Fibroblast of lung (primary cell): ENCODE results near the gene C9orf43. TPM values are rescaled to one million over a fixed set of nuclear protein-coding genes. Genes with fewer than 3 reads are reported as not detected.
A peak's percentile ranks its signal among the peaks of the same experiment; 100 is the strongest.

ENCODE experiments used
- DNase-seq, 2 donors: peaks; one replicate each; pipeline versions ENCODE4 v3.0.0 to v3.0.0-alpha.2; 2010; ENCODE audit warnings: low read depth in 2 of 2
- H2AFZ ChIP-seq: 2 replicates; pipeline ENCODE4 v1.5.1; 2012; ENCODE audit warnings: low read length, control low read depth, inconsistent platforms
- H3K27ac ChIP-seq: 2 replicates; pipeline ENCODE4 v1.5.1; 2011; ENCODE audit warnings: low read length, control low read depth; ENCODE audit not compliant: insufficient read depth
- H3K27me3 ChIP-seq: 2 replicates; pipeline ENCODE4 v1.5.1; 2011; ENCODE audit warnings: mild to moderate bottlenecking, low read length; ENCODE audit not compliant: control insufficient read depth, insufficient read depth
- H3K36me3 ChIP-seq: 2 replicates; pipeline ENCODE4 v1.5.1; 2011; ENCODE audit warnings: low read length; ENCODE audit not compliant: control insufficient read depth, insufficient read depth
- H3K4me1 ChIP-seq: 2 replicates; pipeline ENCODE4 v1.5.1; 2011; ENCODE audit warnings: low read length; ENCODE audit not compliant: control insufficient read depth, insufficient read depth; ENCODE audit errors: extremely low read depth
- H3K4me2 ChIP-seq: 2 replicates; pipeline ENCODE4 v1.5.1; 2011; ENCODE audit warnings: low read length, control low read depth; ENCODE audit not compliant: insufficient read depth; ENCODE audit errors: extremely low read depth
- H3K4me3 ChIP-seq, 4 experiments: fragments of 200-600 bp in 1 of 4; sonication (generic) in 1 of 4; replicated peaks in 1 of 4; 2 replicates each; pipeline ENCODE4 v1.5.1; 2011 to 2016; ENCODE audit warnings: low read length in 4 of 4, low read depth in 3 of 4, mild to moderate bottlenecking in 3 of 4, control low read depth in 2 of 4, inconsistent platforms in 1 of 4, mixed read lengths in 1 of 4; ENCODE audit not compliant: insufficient read depth in 1 of 4; ENCODE audit errors: control extremely low read depth in 1 of 4
- H3K79me2 ChIP-seq: 2 replicates; pipeline ENCODE4 v1.5.1; 2012; ENCODE audit warnings: mild to moderate bottlenecking, low read length, inconsistent platforms; ENCODE audit not compliant: control insufficient read depth, insufficient read depth
- H3K9ac ChIP-seq: 2 replicates; pipeline ENCODE4 v1.5.1; 2011; ENCODE audit warnings: mild to moderate bottlenecking, low read length, control low read depth; ENCODE audit not compliant: insufficient read depth
- H3K9me3 ChIP-seq: 2 replicates; pipeline ENCODE4 v1.5.1; 2012; ENCODE audit warnings: low read depth, low read length; ENCODE audit not compliant: control insufficient read depth, insufficient read depth
- H4K20me1 ChIP-seq: 2 replicates; pipeline ENCODE4 v1.5.1; 2011; ENCODE audit warnings: low read length; ENCODE audit not compliant: control insufficient read depth, insufficient read depth; ENCODE audit errors: extremely low read depth
- CTCF ChIP-seq, 2 donors: IDR thresholded peaks in 1 of 2; conservative IDR thresholded peaks in 1 of 2; 1 replicate in 1 of 2; 2 replicates in 1 of 2; pipeline ENCODE4 v1.5.1; 2011 to 2012; ENCODE audit warnings: low read length in 2 of 2, control low read depth in 1 of 2, inconsistent platforms in 1 of 2, low read depth in 1 of 2, mild to moderate bottlenecking in 1 of 2
- EZH2 ChIP-seq: IDR thresholded peaks from 2 replicates; pipeline ENCODE4 v1.5.1; 2012; ENCODE audit warnings: low read length, control low read depth, mild to moderate bottlenecking; ENCODE audit errors: missing control alignments
- polyA plus RNA-seq, 2 donors: library from polyadenylated mRNA; depleted of rRNA in 1 of 2; stranded (reverse) in 1 of 2; unstranded in 1 of 2; fragments of >200 nt; gene quantifications; 2 replicates each; pipeline ENCODE4 v1.2.1, GENCODE V29; 2011 to 2012; ENCODE audit warnings: missing spikeins in 1 of 2
- total RNA-seq: library from RNA; depleted of rRNA; stranded (reverse); fragments of >200 nt; gene quantifications from 2 replicates; pipeline ENCODE4 v1.2.1, GENCODE V29; 2014

C9orf43 gene
- total and polyA plus RNA-seq, 2 donors (not counting 1 experiment from before 2014, with no cell fraction given), result 0.25 to 0.50 TPM

GRCh38 chr9:113463418-113464285 is 53.1 kb downstream of the C9orf43 start, which contains the start of gene RGS3:
RGS3 (plus strand) TSS chr9:113463727; CDS start chr9:113463803, 76 bp downstream.
- H3K36me3 ChIP-seq, result no peaks in the 10 kb centered on the region
- TF ChIP-seq CTCF (conservative IDR thresholded peaks at IDR 0.05 in 1 of 2, IDR thresholded peaks at IDR 0.05 in 1 of 2; ENCODE audit: low read depth in 1 of 2, low read length in 2 of 2) (no peak), EZH2 (no peak)
- H3K9ac ChIP-seq, result no peak within 1 kb of the TSS
- H3K9me3 ChIP-seq, result no peaks in the 10 kb centered on the region
- DNase-seq, result peak in 1 of 2 donors; percentile 43
- no peak within 1 kb of the TSS for H3K27ac ChIP-seq
- H3K27me3 ChIP-seq, result peaks cover 2% of the 10 kb centered on the region
- no peaks in the 10 kb centered on the region for H4K20me1 ChIP-seq
- no peak within 1 kb of the TSS for H2AFZ ChIP-seq
- no peaks in the 10 kb centered on the region for H3K79me2 ChIP-seq
- H3K4me3 ChIP-seq, result peak within 1 kb of the TSS in 3 of 4 experiments; percentile 35 to 47 (median 39)
- H3K4me1 ChIP-seq, result no peaks in the 10 kb centered on the region
- H3K4me2 ChIP-seq, result peak within 1 kb of the TSS; percentile 75

DNA sequence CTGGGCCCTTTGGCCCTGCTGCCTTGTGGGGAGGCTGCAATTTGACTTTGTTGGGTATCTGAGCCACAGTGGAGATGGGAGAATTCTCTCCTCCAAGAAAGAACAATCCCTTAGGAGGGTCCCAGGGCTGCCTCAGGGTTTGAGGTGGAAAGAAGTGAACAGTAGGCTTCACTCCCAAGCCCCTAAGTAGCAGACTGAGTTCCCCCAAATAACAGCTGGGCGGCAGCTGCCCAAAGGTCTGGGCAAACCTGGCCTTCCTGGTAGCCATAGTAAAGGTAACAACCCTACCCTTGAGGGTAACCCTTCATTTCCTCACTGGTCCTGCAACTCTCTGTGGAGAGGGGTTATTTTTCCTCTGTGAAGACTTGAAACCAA is 53.7 kb downstream of the C9orf43 start:
- H3K4me1 ChIP-seq, result peaks cover 2% of the 10 kb centered on the region
- no peaks in the 10 kb centered on the region for H3K79me2 ChIP-seq
- no peaks in the 10 kb centered on the region for H4K20me1 ChIP-seq
- H3K36me3 ChIP-seq, result no peaks in the 10 kb centered on the region
- H3K4me3 ChIP-seq, result peak overlapping the region in 2 of 4 experiments; percentile 39 to 47
- H3K9me3 ChIP-seq, result no peaks in the 10 kb centered on the region
- H2AFZ ChIP-seq, result no peak overlapping the region
- H3K27me3 ChIP-seq, result peaks cover 2% of the 10 kb centered on the region
- no peak for DNase-seq
- no peak overlapping the region for H3K27ac ChIP-seq
- H3K9ac ChIP-seq, result no peak overlapping the region
- H3K4me2 ChIP-seq, result peak overlapping the region; percentile 75
- TF ChIP-seq CTCF (conservative IDR thresholded peaks at IDR 0.05 in 1 of 2, IDR thresholded peaks at IDR 0.05 in 1 of 2; ENCODE audit: low read depth in 1 of 2, low read length in 2 of 2) (no peak), EZH2 (no peak)

DNA sequence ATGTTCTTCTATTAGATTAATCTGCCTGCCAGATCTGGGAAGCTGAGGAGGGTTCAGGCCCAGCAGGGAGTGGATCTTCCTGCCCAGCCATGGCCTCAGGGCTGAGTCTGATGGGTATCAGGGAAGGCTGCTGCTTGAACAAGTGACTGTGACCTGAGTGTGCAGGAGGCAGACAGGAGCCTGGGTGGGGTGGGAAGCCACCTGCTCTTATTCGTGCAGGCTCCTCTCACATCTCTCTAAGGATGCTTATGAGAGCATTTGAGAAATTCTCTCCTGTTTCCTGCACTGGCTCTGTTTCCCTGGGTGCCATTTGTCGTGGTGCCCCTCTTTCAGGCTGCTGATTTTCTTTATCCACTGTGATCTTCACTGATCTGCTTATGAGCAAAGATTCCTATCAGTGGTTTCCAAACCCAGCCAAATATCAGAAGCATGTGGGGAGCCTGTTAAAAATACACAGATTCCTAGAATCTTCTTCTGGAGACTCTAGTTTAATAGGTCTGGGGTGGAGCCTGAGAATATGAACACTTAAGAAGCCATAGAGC is 55.1 kb downstream of the C9orf43 start:
- TF ChIP-seq CTCF (conservative IDR thresholded peaks at IDR 0.05 in 1 of 2, IDR thresholded peaks at IDR 0.05 in 1 of 2; ENCODE audit: low read depth in 1 of 2, low read length in 2 of 2) (no peak), EZH2 (no peak)
- peaks cover 2% of the 10 kb centered on the region for H3K4me1 ChIP-seq
- no peak overlapping the region for H2AFZ ChIP-seq
- H3K36me3 ChIP-seq, result no peaks in the 10 kb centered on the region
- no peaks in the 10 kb centered on the region for H4K20me1 ChIP-seq
- H3K4me2 ChIP-seq, result no peak overlapping the region
- H3K4me3 ChIP-seq, result no peak overlapping the region
- peaks cover 2% of the 10 kb centered on the region for H3K27me3 ChIP-seq
- H3K9me3 ChIP-seq, result no peaks in the 10 kb centered on the region
- no peak overlapping the region for H3K27ac ChIP-seq
- no peak overlapping the region for H3K9ac ChIP-seq
- H3K79me2 ChIP-seq, result no peaks in the 10 kb centered on the region
- DNase-seq, result no peak
